Measurements from ENCODE around the gene NOL12.
A peak's percentile ranks its signal among the peaks of the same experiment; 100 is the strongest.

The NOL12 gene

DNA sequence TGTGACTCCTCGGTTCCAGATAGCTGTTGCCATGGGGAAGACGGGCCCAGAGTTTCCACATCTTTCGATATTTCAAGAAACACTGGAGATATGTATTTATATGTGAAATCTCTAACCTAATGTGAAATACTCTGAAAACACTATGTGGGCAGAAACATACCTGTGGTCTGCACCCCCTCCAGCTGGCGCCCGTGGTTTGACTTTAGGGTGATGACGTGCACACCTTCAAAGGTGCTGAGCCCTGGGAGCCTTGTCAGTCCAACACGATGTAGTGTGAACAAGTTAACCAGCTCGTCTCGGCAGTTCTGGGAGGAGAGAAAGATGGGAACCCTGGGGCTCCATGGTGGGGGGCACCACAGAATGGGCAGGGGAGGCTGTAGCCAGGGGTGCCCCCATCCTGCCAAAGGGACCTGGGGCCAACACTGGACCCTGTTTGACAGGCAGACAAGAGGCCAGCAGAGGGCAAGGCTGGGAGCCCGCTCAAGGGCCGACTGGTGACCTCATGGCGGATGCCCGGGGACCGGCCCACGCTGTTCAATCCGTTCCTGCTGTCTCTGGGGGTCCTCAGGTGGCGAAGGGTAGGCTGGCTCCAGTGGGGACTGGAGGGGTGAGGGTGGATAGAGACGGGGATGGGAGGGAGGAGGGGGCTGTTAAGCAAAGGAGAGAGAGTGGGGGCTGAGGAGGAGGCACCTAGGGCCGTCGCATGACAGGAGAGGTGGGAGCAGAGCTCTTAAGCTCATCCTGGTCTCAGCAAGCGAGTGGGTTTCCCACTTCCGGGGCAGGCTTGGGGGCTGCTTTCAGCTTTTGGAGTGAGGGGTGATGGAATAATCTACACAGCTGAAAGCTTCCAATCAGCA lies 54.5 kb downstream of the NOL12 start (continued):
- no peak for TF ChIP-seq ESRRG (CRISPR knock-in tag; IDR thresholded peaks at IDR 0.05)
- no peak for TF ChIP-seq PPARA (CRISPR knock-in tag; IDR thresholded peaks at IDR 0.05; ENCODE audit: borderline replicate concordance)

DNA sequence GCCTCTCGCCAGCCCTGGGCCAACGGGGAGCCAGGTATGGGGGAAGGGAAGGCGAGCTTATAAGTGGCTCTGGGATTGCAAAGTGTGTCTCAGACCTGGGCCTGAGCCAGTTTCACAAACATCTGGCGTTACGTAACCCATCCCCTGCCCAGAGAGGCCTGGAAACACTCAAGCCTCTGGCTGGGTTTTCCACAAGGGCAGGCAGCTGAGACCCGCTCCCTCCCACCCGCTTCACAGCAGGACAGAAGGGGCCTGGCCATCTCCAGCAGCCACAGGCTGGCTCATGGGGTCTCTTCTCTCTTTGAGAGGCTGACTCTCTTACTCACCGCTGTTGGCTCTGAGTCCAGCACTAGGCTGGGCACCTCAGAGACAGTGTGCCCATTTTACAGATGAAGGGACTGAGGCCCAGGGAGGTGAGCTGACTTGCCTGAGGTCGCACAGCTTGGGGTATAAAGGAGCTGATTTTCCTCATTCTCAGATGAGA lies 55.2 kb downstream of the NOL12 start:
- TF ChIP-seq ZFP30 (CRISPR knock-in tag; IDR thresholded peaks at IDR 0.05), result no peak
- TF ChIP-seq OSR1 (CRISPR knock-in tag; IDR thresholded peaks at IDR 0.05), result no peak
- TF ChIP-seq, protein P1, sequence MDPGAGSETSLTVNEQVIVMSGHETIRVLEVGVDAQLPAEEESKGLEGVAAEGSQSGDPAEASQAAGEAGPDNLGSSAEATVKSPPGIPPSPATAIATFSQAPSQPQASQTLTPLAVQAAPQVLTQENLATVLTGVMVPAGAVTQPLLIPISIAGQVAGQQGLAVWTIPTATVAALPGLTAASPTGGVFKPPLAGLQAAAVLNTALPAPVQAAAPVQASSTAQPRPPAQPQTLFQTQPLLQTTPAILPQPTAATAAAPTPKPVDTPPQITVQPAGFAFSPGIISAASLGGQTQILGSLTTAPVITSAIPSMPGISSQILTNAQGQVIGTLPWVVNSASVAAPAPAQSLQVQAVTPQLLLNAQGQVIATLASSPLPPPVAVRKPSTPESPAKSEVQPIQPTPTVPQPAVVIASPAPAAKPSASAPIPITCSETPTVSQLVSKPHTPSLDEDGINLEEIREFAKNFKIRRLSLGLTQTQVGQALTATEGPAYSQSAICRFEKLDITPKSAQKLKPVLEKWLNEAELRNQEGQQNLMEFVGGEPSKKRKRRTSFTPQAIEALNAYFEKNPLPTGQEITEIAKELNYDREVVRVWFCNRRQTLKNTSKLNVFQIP (CRISPR knock-in tag; IDR thresholded peaks at IDR 0.05; ENCODE audit: borderline replicate concordance, low read depth), result no peak
- no peak for TF ChIP-seq ZC3H10 (CRISPR knock-in tag; IDR thresholded peaks at IDR 0.05)
- TF ChIP-seq ZNF565 (CRISPR knock-in tag; conservative IDR thresholded peaks at IDR 0.05; ENCODE audit: low read depth), result 0 out of 2 replicates have a peak, but pooled peaks have one; percentile 26
- TF ChIP-seq GLIS3 (CRISPR knock-in tag; IDR thresholded peaks at IDR 0.05), result no peak
- no peak for TF ChIP-seq ZFP3 (CRISPR knock-in tag; IDR thresholded peaks at IDR 0.05)
- TF ChIP-seq ISL1 (CRISPR knock-in tag; IDR thresholded peaks at IDR 0.05), result no peak
- TF ChIP-seq, protein P2, sequence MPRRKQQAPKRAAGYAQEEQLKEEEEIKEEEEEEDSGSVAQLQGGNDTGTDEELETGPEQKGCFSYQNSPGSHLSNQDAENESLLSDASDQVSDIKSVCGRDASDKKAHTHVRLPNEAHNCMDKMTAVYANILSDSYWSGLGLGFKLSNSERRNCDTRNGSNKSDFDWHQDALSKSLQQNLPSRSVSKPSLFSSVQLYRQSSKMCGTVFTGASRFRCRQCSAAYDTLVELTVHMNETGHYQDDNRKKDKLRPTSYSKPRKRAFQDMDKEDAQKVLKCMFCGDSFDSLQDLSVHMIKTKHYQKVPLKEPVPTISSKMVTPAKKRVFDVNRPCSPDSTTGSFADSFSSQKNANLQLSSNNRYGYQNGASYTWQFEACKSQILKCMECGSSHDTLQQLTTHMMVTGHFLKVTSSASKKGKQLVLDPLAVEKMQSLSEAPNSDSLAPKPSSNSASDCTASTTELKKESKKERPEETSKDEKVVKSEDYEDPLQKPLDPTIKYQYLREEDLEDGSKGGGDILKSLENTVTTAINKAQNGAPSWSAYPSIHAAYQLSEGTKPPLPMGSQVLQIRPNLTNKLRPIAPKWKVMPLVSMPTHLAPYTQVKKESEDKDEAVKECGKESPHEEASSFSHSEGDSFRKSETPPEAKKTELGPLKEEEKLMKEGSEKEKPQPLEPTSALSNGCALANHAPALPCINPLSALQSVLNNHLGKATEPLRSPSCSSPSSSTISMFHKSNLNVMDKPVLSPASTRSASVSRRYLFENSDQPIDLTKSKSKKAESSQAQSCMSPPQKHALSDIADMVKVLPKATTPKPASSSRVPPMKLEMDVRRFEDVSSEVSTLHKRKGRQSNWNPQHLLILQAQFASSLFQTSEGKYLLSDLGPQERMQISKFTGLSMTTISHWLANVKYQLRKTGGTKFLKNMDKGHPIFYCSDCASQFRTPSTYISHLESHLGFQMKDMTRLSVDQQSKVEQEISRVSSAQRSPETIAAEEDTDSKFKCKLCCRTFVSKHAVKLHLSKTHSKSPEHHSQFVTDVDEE (CRISPR knock-in tag; IDR thresholded peaks at IDR 0.05), result peak; percentile 82
- no peak for TF ChIP-seq ZNF8 (CRISPR knock-in tag; IDR thresholded peaks at IDR 0.05)
- TF ChIP-seq ESRRG (CRISPR knock-in tag; IDR thresholded peaks at IDR 0.05), result no peak
- no peak for TF ChIP-seq ZNF70 (CRISPR knock-in tag; IDR thresholded peaks at IDR 0.05)
- TF ChIP-seq, protein P3, sequence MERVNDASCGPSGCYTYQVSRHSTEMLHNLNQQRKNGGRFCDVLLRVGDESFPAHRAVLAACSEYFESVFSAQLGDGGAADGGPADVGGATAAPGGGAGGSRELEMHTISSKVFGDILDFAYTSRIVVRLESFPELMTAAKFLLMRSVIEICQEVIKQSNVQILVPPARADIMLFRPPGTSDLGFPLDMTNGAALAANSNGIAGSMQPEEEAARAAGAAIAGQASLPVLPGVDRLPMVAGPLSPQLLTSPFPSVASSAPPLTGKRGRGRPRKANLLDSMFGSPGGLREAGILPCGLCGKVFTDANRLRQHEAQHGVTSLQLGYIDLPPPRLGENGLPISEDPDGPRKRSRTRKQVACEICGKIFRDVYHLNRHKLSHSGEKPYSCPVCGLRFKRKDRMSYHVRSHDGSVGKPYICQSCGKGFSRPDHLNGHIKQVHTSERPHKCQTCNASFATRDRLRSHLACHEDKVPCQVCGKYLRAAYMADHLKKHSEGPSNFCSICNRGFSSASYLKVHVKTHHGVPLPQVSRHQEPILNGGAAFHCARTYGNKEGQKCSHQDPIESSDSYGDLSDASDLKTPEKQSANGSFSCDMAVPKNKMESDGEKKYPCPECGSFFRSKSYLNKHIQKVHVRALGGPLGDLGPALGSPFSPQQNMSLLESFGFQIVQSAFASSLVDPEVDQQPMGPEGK (CRISPR knock-in tag; IDR thresholded peaks at IDR 0.05; ENCODE audit: borderline replicate concordance), result no peak
- TF ChIP-seq, protein P4, sequence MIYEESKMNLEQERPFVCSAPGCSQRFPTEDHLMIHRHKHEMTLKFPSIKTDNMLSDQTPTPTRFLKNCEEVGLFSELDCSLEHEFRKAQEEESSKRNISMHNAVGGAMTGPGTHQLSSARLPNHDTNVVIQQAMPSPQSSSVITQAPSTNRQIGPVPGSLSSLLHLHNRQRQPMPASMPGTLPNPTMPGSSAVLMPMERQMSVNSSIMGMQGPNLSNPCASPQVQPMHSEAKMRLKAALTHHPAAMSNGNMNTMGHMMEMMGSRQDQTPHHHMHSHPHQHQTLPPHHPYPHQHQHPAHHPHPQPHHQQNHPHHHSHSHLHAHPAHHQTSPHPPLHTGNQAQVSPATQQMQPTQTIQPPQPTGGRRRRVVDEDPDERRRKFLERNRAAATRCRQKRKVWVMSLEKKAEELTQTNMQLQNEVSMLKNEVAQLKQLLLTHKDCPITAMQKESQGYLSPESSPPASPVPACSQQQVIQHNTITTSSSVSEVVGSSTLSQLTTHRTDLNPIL (CRISPR knock-in tag; IDR thresholded peaks at IDR 0.05; ENCODE audit: low read depth), result no peak
- TF ChIP-seq TCF4 (CRISPR knock-in tag; IDR thresholded peaks at IDR 0.05; ENCODE audit: borderline replicate concordance), result peak; percentile 95
- TF ChIP-seq CSDC2 (CRISPR knock-in tag; IDR thresholded peaks at IDR 0.05), result no peak
- TF ChIP-seq PPARA (CRISPR knock-in tag; IDR thresholded peaks at IDR 0.05; ENCODE audit: borderline replicate concordance), result no peak
- TF ChIP-seq SNAI2 (CRISPR knock-in tag; IDR thresholded peaks at IDR 0.05), result no peak
- TF ChIP-seq, protein P5, sequence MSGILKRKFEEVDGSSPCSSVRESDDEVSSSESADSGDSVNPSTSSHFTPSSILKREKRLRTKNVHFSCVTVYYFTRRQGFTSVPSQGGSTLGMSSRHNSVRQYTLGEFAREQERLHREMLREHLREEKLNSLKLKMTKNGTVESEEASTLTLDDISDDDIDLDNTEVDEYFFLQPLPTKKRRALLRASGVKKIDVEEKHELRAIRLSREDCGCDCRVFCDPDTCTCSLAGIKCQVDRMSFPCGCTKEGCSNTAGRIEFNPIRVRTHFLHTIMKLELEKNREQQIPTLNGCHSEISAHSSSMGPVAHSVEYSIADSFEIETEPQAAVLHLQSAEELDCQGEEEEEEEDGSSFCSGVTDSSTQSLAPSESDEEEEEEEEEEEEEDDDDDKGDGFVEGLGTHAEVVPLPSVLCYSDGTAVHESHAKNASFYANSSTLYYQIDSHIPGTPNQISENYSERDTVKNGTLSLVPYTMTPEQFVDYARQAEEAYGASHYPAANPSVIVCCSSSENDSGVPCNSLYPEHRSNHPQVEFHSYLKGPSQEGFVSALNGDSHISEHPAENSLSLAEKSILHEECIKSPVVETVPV (CRISPR knock-in tag; IDR thresholded peaks at IDR 0.05), result no peak
- no peak for TF ChIP-seq TOX (CRISPR knock-in tag; IDR thresholded peaks at IDR 0.05; ENCODE audit: borderline replicate concordance)
- no peak for TF ChIP-seq ARNTL (CRISPR knock-in tag; IDR thresholded peaks at IDR 0.05; ENCODE audit: borderline replicate concordance, low read depth)
- no peak for TF ChIP-seq RARB (CRISPR knock-in tag; IDR thresholded peaks at IDR 0.05)
- no peak for TF ChIP-seq BACH2 (CRISPR knock-in tag; IDR thresholded peaks at IDR 0.05; ENCODE audit: borderline replicate concordance)
- peak; percentile 44 for ATAC-seq

Measured in SK-N-SH treated with all-trans-retinoic acid at 6 μM for 48 hours (cell line).